ENCODE measurements around the gene RAB4A.
A peak's percentile ranks its signal among the peaks of the same experiment; 100 is the strongest.

Gene RAB4A

DNA sequence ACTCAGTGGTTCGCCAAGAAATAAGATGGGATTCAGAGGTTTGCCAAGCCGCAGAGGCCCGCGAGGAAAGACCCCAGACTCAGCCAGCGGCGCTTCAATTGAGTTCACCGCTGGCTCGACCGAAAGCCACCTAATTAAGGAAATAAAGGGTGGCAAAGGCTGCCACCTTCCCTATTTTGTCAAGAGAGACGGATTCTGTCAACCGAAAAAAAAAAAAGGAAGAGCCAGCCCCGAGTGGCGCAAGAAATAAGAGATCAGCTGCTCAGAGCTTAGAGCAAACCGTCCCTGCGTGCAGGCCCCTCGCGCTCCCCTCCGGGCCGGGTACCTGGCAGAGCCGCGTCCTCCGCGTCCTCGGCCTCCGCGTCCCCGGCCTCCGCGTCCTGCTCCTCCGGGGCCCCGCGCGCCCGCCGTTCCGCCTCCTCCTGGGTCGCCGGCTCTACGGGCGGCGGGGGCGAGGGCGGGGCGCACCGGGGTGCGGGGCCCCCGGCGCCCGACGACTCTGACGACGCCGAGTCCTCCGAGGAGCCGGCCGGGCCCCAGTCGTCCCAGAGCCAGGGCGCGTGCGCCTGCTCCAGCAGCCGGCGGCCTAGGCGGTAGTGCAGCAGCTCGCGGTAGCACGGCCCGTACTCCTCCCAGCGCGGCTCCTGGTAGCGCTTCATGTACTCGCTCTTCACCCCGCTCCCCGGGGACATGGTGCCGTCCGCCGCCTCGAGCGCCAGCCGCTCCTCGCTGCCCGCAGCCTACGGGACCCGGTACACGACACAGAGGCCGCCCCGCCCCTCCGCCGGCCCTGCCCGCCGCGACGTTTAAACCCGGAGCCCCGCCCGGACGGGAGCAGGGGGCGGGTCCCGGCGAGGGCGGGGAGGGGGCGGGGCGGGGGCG is 71.1 kb downstream of the RAB4A start:
- peak; percentile 81 for DNase-seq

GRCh38 chr1:229342656-229343569 is 72.0 kb downstream of the RAB4A start, which contains the start of gene CCSAP:
CCSAP (minus strand) TSS chr1:229343047; CDS start chr1:229342465, 582 bp downstream.
- DNase-seq = peak; percentile 65

DNA sequence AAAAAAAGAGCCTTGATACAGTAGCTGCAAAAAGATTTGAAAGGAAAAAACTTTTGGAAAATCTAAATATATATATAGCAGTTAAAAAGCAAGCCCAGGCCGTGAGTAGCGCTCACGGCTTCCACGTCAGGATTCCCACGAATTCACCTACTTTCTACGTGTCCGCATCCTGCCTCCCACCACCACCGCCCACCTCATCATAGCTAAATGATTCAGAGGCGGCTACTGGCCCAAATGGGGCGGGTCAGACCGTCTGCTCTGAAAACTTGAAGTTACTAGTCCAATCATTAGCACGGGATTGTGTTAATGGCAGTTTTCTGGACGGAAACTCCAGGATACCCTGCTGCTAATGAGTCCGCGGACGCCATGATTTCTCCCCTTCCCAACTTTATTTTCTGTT is 73.2 kb downstream of the RAB4A start:
- DNase-seq = no peak

DNA sequence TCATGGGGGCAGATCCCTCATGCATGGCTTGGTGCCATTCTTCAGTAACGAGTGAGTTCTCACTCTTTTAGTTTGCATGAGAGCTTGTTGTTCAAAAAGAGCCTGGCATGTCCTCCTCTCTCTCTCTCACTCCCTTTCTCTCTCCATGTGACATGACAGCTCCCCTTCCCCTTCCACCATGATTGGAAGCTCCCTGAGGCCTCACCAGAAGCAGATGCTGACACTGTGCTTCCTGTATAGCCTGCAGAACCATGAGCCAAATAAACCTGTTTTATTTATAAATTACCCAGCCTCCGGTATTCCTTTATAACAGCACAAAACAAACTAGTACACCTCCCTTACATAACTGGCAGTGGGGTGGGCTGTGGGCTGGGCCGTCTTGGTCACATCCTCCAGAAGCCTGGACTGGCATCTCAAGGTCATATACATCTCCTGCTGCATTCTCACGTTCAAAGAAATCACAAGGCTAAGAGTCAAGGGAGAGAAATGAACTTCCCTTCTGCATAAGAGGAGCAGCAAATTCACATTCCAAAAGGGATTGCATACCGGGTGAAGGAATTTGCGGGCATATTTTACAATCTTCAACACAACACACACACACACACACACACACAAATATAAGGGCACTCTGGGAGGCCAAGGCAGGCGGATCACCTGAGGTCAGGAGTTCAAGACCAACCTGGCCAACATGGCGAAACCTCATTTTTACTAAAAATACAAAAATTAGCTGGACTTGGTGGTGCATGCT is 74.2 kb downstream of the RAB4A start:
- DNase-seq = no peak

- DNase-seq = no peak
These were observed 76.6 kb downstream of the RAB4A start for GRCh38 chr1:229347528-229347927.

DNA sequence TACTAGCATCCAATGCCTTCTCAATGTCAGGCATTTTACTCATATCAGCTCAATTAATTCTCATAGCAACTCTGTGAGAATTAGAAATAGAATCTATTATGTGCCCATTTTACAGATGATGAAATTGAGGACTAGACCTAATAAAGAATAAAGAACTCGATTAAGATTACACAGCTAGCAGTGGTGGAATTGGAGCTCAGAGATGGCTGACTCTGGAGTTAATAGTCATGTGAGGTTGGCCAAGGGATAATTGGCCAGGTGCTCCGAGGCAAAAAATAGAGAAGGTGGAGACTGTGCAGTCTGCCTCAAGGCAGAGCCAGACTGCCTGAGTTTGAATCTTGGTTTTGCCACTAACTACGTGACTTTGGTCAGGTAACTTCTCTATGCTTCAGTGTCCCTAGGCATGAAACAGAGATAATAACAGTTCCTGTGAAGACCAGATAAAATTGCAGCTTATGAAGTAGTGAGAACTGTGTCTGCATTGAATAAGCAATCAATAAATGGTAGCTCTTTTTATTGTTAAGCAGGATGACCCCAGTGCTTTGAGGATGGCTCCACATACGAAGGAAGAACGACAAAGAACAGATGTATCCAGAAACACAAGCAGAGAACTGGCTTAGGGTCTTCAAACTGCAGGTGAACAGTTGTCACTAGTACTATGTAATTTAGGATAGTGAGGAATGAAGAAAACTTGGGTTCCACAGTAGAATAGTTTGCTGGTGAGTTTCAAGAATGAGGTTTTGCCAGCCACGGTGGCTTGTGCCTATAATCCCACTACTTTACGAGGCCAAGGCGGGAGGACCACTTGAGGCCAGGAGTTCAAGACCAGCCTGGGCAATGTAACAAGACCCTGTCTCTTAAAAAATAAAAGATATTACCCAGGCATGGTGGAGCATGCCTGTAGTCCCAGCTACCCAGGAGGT is 78.8 kb downstream of the RAB4A start:
- DNase-seq = no peak

DNA sequence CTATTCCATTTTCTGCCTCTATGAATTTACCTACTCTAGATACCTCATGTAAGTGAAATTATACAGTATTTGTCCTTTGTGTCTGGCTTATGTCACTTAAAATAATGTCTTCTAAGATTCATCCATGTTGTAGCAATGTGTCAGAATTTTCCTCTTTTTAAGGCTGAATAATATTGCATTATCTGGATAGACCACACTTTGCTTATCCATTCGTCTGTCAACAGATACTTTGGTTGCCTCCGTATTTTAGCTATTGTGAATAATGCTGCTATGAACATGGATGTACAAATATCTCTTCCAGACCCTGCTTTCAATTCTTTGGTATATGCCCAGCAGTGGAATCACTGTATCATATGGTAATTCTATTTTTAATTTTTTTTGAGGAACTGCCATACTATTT is 82.1 kb downstream of the RAB4A start:
- DNase-seq = no peak

DNA sequence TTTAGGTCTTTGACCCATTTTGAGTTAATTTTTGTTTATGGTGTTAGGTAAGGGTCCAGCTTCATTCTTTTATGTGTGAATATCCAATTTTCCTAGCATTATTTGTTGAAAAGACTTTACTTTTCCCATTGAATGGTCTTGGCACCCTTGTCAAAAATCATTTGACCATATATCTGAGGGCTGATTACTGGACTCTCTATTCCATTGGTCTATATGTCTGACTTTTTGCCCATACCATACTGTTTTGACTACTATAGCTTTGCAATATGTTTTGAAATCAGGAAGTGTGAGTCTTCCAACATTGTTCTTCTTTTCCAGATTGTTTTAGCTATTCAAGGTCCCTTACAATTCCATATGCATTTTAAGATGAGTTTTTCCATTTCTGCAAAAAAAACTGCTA is 83.3 kb downstream of the RAB4A start:
- no peak for DNase-seq
